ENCODE measurements around the gene IFIT1.

- TF ChIP-seq CTCF (IDR thresholded peaks at IDR 0.05), result no peak
- no peak for TF ChIP-seq ZFX (IDR thresholded peaks at IDR 0.05; ENCODE audit: borderline replicate concordance)
Measured at GRCh38 chr10:89344156-89344555, 48.3 kb upstream of the IFIT1 start.

Measured in 22Rv1 (cell line).